Right lobe of liver (tissue), 6 donors: Measurements from ENCODE around the gene IGLL5. TPM values are rescaled to one million over a fixed set of nuclear protein-coding genes. Genes with fewer than 3 reads are reported as not detected.

Experiments
- ATAC-seq, 4 donors: fragments of 200-7000 bp; cut with Tn5 transposase; one replicate each; pipeline ENCODE4 v1.9.1; 2020; ENCODE audit warnings: mild to moderate bottlenecking in 4 of 4, moderate library complexity in 4 of 4
- DNase-seq, 3 donors: peaks; one replicate each; pipeline ENCODE4 v3.0.0-alpha.2; 2020
- H3K27ac ChIP-seq, 3 donors: fragments of 200-600 bp; one replicate each; pipeline ENCODE4 v1.8.0; 2022
- H3K27me3 ChIP-seq, 2 donors: fragments of 200-600 bp; one replicate each; pipeline ENCODE4 v1.8.0; 2022
- H3K36me3 ChIP-seq, 4 donors: fragments of 200-600 bp; sonication (generic) in 1 of 4; one replicate each; pipeline versions ENCODE4 v1.5.1 to v1.8.0; 2017 to 2022; ENCODE audit warnings: control low read depth in 1 of 4
- H3K4me1 ChIP-seq, 4 donors: fragments of 200-600 bp; sonication (generic) in 1 of 4; one replicate each; pipeline versions ENCODE4 v1.5.1 to v1.8.0; 2017 to 2022; ENCODE audit warnings: control low read depth in 1 of 4
- H3K4me3 ChIP-seq, 3 donors: fragments of 200-600 bp; one replicate each; pipeline ENCODE4 v1.8.0; 2022
- H3K9me3 ChIP-seq, 4 donors: fragments of 200-600 bp; sonication (generic) in 1 of 4; one replicate each; pipeline versions ENCODE4 v1.5.1 to v1.8.0; 2017 to 2022; ENCODE audit warnings: control low read depth in 1 of 4
- CTCF ChIP-seq, 4 donors: fragments of 200-600 bp in 3 of 4; fragments of 450-650 bp in 1 of 4; IDR thresholded peaks; one replicate each; pipeline versions ENCODE4 v1.5.1 to v1.8.0; 2016 to 2022; ENCODE audit warnings: antibody characterized with exemption in 4 of 4, mild to moderate bottlenecking in 2 of 4
- POLR2A ChIP-seq: fragments of 450-650 bp; IDR thresholded peaks from one replicate; pipeline ENCODE4 v1.6.1; 2017; ENCODE audit warnings: antibody characterized with exemption, mild to moderate bottlenecking
- WGBS: methylation state at CpG from one replicate; pipeline ENCODE4 v1.1.6; 2018; ENCODE audit warnings: low coverage, low lambda C conversion rate; ENCODE audit not compliant: insufficient coverage; ENCODE audit errors: missing lambda C conversion rate; 5-methylcytosine and 5-hydroxymethylcytosine counted together
- intact Hi-C, 2 donors: fragments of 100-400 bp; cut with DNase I; formaldehyde crosslinking; loops; one replicate each; pipeline versions ENCODE4 v1.11.2 to v1.14.1; 2022
- long read RNA-seq: library from polyadenylated mRNA; unstranded; transcript quantifications from one replicate; pipeline ENCODE4 v2.0.0, GENCODE V29; 2019
- total RNA-seq, 6 experiments: library from RNA; depleted of rRNA in 2 of 6; stranded (reverse); fragments of >200 nt in 2 of 6; fragmentation: NEBNext Ultra II Directional in 3 of 6; extraction: Animal tissue kit (Norgen Biotek cat#: 25700) in 3 of 6; gene quantifications; one replicate each; pipeline versions ENCODE4 v1.1.0 to v1.2.4, GENCODE V29; 2016 to 2023
- donor health status: DM: no; HTN: yes; CAD: no.
- donor health status: DM: no; HTN: no; CAD: no.
- donor health status: DM: no; HTN: no; CAD: no.
- donor health status: DM: no; HTN: yes; CAD: no.
- donor health status: DM: no; HTN: yes; CAD: no.

IGLL5 gene
- 1 to 10 TPM; 1.6 to 4.1 (median 3.1) TPM for total RNA-seq
- long read RNA-seq: 0 reads

- H3K27ac ChIP-seq: no peak within 1 kb of the TSS
- no peak for TF ChIP-seq CTCF (IDR thresholded peaks at IDR 0.05)
- no peak for TF ChIP-seq POLR2A
- DNase-seq (no peak), ATAC-seq (no peak)
- H3K9me3 ChIP-seq: no peaks in the 10 kb centered on the region
- WGBS: 74% methylated on average over 4 of the region's 15 CpGs
- intact Hi-C loops: loop anchor here in 1 of 2 donors (10.0 kb wide), 1 partner anchor 93 kb away; no protein-coding TSS in a partner anchor
- no peaks in the 10 kb centered on the region for H3K4me1 ChIP-seq
- no peaks in the 10 kb centered on the region for H3K36me3 ChIP-seq
- H3K4me3 ChIP-seq: no peak within 1 kb of the TSS
- H3K27me3 ChIP-seq: no peaks in the 10 kb centered on the region
These were observed at the start of gene IGLL5 for GRCh38 chr22:22887621-22888503. IGLL5 (plus strand) TSS chr22:22887816; CDS start chr22:22888054, 238 bp downstream.

GRCh38 chr22:22838148-22838786 is 49.3 kb upstream of the IGLL5 start:
- H3K4me3 ChIP-seq: no peak overlapping the region
- ATAC-seq (no peak), DNase-seq (no peak)
- WGBS: 94% methylated on average over 4 of the region's 5 CpGs
- intact Hi-C loops: no loop called here
- H3K9me3 ChIP-seq: no peaks in the 10 kb centered on the region
- TF ChIP-seq POLR2A: no peak
- TF ChIP-seq CTCF (IDR thresholded peaks at IDR 0.05): no peak
- H3K4me1 ChIP-seq: peaks cover 0 to 16% (median 3%) of the 10 kb centered on the region in 4 donors
- H3K27me3 ChIP-seq: no peaks in the 10 kb centered on the region
- no peak overlapping the region for H3K27ac ChIP-seq
- H3K36me3 ChIP-seq: no peaks in the 10 kb centered on the region

GRCh38 chr22:22839570-22840314 is 47.9 kb upstream of the IGLL5 start:
- TF ChIP-seq POLR2A (no peak), CTCF (IDR thresholded peaks at IDR 0.05) (no peak)
- intact Hi-C loops: no loop called here
- Histone ChIP-seq H3K9me3 (no peaks in the 10 kb centered on the region), H3K36me3 (no peaks in the 10 kb centered on the region), H3K27me3 (no peaks in the 10 kb centered on the region), H3K27ac (no peak overlapping the region), H3K4me3 (no peak overlapping the region), H3K4me1 (peaks cover 0 to 28% (median 5%) of the 10 kb centered on the region in 4 donors)
- ATAC-seq (no peak), DNase-seq (no peak)
- 63% methylated on average over 5 of the region's 6 CpGs for WGBS

- Histone ChIP-seq H3K4me1 (peaks cover 0 to 28% (median 5%) of the 10 kb centered on the region in 4 donors), H3K36me3 (no peaks in the 10 kb centered on the region), H3K4me3 (no peak overlapping the region), H3K27me3 (no peaks in the 10 kb centered on the region), H3K9me3 (no peaks in the 10 kb centered on the region), H3K27ac (no peak overlapping the region)
- no peak for TF ChIP-seq POLR2A
- no peak for TF ChIP-seq CTCF (IDR thresholded peaks at IDR 0.05)
- intact Hi-C loops: no loop called here
- DNase-seq: no peak
- ATAC-seq: no peak
- 55% methylated on average over 2 of the region's 2 CpGs for WGBS
These were observed 46.8 kb upstream of the IGLL5 start for GRCh38 chr22:22840780-22841179.
